NOMO-1 treated with DMSO at 0.1 percent for 48 hours (cell line): ENCODE data around the gene TYRP1.
"Not testable (repeated sequence)": the region's sequence is repeated elsewhere in the genome, so short reads cannot be mapped to it uniquely, and the experiment has no call there.

Experiments
- DNase-seq: peaks from one replicate; lab custom pipeline; 2025; ENCODE audit not compliant: unreplicated experiment; lab: John Stamatoyannopoulos, UW

Gene TYRP1, protein sequence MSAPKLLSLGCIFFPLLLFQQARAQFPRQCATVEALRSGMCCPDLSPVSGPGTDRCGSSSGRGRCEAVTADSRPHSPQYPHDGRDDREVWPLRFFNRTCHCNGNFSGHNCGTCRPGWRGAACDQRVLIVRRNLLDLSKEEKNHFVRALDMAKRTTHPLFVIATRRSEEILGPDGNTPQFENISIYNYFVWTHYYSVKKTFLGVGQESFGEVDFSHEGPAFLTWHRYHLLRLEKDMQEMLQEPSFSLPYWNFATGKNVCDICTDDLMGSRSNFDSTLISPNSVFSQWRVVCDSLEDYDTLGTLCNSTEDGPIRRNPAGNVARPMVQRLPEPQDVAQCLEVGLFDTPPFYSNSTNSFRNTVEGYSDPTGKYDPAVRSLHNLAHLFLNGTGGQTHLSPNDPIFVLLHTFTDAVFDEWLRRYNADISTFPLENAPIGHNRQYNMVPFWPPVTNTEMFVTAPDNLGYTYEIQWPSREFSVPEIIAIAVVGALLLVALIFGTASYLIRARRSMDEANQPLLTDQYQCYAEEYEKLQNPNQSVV

DNA sequence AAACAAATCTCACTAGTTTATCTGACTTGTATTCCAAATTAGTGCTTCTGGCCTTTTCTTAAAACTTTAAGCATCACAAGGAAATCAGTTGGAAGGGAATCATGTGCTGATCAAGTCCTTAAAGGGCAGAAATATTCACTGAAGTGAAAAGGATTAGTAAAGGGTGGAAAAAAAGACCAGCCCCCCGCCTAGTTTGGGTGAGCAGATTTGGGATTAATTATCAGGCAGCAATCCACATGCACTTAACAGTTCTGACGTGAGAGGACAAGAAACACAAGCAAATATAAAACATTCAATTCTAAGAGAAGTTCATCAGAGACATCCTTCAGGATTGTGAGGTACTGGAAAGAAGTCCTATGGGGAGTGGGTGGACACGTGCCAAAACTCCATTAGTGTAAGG is at the start of gene TYRP1:
Gene TYRP1 (plus strand): TSS at position 245 of the 400 bp plus-strand sequence. CDS start 612 bp downstream, outside the sequence.
- DNase-seq, result no peak

DNA sequence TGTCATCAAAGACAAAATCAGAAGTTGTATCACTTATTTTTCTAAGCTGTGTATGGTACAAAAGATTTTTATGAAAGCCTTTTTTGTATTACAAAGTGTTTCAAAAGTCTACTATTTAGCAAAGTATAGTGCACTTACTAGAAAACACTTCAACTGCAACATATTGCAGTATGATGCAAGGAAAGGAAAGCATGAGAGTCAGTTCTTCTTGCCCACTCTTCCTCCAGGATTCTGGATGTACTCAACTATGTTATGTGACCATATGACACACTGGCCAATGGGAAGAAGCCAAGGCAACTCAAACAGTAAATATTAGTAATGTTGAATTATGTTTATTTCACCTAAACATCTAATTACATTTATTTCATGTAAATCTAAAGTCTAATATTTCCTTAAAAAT is 49.5 kb upstream of the TYRP1 start:
- DNase-seq, result no peak

DNA sequence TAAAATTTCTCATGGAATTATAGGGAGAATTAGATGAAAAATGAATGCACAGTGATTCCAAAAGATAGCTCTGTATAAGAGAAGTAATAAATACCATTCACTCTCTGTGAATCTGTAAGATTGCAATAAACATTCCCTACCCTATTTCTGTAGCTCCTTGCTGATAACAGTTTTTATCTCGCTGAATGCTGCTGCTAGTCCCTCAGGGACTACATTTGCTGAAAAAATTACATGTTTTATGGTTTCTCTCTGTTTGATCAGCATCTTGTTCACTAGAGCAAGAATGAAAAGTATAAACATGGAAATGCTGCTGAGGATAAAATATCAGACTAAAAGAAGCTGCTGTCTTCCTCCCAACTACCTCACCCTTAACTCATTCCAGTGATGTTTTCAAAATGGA is 44.3 kb upstream of the TYRP1 start:
- DNase-seq, result no peak

DNA sequence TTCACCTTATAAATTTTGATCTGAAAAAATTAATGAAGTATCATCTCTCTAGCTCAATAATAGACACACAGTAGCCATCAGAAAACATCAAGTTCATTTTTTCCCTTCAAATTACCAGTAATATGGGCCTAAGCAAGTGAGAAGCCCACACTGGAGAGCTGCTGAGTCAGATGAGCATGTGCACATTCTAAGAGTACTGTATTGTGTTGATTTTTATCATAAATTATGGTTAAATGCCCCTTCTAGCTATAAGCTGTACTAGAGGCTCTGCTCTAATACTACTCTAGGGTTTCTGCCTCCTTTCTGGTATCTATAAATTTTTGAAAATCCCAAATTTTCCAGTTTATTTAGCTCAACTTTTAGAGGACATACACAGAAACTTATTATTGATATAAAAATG is 42.1 kb upstream of the TYRP1 start:
- DNase-seq, result no peak

DNA sequence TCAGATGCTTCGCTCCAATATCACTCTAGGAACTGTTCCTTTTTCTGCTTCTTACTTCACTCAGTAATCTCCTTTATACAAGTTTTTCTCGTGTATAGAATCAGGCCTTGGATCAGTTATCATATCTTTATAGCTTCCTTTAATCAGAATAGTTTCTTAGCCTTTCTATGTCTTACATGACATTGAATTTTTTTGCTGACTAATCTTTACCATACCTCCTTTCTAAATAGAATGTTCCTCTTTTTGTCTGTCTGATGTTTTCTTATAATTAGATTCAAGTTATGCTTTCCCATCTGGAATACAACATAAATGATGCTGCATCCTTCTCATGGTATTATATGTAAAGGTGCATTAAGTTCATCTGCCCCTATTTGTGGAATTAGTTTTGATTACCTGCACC is 40.2 kb upstream of the TYRP1 start:
- DNase-seq, result peak; percentile 37

DNA sequence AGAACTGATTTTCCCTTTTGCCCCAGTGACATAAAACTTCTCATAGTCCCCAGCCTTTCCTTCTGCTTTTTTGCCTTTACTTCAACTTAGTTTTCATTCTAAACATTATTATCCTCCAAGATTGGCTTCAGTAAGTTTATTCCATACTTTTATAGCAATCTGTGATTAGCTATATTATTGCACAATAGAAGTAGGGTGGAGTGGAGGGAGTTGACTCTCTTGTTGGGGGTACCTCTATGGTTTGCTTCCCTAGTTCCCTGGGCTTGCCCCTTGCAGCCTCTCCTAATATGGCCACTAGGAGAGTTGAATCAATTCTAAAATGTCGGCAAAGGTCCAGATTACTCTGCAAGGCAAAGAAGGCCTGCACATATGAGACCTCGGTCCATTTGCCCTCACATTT is 36.4 kb upstream of the TYRP1 start:
- no peak for DNase-seq

DNA sequence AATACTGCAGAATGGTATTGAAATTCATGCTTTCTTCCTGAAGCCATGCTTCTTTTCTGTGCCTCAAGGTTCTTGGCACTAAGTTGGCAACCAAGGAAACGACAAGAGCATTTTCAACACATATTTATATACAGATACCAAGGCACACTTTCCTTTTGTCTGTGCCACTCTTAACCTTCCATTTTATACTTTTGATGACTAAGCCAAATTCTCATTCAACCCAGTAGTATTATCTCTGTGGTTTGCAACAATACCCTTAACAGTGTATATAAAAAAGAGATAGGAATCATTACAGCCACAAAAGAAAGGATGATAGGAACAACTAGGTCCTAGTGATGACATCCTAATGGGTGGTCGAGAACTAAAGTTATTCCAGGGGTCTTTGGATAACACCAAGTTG is 36.0 kb upstream of the TYRP1 start:
- DNase-seq, result no peak

DNA sequence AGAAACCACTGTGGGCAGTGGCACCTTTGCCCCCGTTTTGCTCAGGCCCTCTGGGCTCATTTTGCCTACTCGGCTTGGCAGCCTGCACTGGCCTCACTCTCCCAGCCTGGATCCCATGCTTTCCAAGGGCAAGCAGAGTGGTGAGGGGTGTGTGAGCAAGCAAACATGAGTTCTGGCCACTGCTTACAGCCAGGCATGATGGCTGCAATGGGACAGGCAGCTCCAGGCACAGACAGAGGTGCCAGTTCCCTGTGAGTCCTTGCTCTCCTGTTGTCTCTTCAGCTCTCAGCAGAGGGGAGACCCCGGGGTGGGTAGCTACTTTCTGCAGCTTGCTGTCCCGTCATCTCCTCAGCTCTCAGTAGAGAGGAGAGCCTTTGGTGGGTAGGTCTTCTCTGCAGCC is 35.2 kb upstream of the TYRP1 start:
- no peak for DNase-seq

DNA sequence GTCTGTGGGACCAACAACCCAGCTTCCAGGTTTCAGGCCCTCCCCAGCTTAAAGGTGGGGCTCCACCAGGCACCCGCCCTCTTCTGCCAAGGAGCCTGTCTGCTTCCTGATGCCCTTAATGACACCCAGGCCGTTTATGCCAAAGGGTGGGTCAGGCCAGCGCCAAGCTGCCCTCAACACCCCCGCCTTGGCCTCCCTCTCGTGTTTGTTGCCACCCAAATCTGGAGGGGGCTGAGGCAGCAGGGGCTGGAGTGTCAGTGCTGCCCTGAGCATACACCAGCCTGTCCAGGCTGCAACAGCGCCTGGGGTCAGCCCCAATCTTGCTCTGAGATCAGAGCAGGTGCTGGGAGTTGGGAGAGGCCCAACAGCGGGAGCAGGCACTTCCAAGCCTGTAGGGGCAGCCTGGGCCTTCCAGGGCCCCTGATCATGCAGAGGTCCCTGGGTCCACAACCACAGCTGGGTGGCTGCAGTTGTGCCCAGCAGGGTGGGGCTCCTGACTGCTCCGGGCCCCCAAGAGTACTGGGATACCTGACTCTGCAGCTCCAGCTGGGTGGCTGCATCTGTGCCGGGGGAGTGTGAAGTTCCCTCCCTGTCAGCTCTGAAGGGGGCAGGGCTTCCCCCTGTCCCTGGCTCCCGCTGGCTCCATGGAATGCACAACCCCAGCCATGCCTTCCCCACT is 34.5 kb upstream of the TYRP1 start:
- DNase-seq, result no peak

DNA sequence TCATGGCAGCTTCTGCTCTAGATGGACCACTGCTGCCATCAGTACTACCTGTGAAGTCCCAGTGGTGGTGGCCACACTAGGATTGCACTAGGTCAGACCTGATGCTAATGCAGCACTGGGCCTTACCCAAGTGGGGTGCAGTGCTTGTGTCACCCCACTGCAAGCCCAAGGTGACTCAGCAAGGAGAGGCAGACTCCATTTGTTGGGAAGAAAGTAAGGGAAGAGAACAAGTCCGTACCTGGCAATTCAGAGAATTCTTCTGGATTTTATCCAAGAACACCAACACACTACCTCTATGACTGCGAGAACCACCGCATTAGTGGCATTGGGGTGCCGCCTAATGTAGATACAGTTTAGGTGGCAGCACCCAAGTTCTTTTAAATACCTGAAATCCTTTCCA is 34.0 kb upstream of the TYRP1 start:
- DNase-seq, result no peak

DNA sequence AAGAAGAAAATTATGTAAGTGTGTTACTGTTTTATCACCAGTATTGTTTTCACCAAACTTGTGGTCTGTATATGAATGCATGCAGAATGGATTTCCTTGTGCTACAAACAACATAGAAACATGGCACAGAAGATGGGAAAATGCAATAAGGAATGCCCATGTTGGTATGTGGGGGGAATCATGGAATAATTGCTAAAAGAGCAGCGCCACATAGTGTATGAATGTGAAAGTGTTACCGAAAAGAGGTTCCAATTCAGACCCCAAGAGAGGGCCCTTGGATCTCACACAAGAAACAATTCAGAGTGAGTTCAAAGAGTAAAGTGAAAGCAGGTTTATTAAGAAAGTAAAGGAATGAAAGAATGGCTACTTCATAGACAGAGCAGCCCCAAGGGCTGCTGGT is 26.4 kb upstream of the TYRP1 start:
- DNase-seq, result no peak

DNA sequence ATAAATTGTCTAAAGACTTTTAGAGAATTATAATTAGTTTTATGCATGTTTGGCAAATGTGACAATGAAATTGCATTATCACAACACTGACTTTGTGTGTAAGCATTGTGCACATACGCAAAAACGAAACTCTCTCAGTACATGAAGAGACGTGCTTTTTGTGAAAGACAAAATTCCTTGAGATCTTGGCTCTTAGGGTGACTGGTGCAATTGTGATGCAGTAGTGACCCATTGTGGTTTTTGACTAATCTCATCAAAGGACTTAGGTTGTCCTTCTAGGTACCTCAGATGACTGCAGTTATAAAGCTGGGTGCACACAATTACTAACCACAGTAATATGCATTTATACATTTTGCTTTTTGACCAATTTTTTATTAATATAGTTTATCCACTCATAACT is 25.3 kb upstream of the TYRP1 start:
- no peak for DNase-seq

DNA sequence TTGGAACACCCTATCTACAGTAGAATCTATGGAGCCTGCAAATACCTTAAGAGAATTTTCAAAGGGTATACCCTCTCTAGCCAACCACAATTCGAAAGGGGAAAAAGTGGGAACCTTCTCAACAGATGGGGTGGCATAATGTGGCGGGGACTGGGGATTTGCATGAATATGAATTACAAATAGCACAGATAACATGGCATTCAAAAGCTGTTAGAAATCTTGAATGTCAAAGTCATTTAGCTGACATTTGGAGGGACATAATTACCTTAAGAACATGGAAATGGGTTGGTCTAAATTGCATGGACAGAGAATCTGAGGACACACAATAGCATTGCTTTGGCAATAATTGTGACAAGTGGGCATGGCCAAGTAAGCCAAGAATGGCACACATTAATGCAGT is 23.2 kb upstream of the TYRP1 start:
- DNase-seq, result no peak

DNA sequence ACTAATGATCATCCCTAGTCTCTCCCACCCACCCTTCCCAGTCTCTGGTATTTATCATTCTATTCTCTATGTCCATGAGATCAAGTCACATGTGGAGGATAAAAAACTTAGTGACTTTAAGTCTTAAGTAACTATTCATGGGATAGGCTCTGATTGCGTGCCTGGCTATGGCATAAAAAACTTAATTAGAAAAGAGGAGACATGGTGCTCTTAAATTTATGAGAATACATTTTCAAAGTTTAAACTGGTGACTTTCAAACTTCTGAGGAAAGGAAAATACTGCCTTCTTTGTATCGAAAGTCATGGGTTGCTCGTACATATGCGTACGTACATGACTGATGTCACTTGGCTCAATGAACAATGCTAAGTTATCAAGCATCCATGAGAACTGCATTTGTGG is 18.2 kb upstream of the TYRP1 start:
- no peak for DNase-seq

DNA sequence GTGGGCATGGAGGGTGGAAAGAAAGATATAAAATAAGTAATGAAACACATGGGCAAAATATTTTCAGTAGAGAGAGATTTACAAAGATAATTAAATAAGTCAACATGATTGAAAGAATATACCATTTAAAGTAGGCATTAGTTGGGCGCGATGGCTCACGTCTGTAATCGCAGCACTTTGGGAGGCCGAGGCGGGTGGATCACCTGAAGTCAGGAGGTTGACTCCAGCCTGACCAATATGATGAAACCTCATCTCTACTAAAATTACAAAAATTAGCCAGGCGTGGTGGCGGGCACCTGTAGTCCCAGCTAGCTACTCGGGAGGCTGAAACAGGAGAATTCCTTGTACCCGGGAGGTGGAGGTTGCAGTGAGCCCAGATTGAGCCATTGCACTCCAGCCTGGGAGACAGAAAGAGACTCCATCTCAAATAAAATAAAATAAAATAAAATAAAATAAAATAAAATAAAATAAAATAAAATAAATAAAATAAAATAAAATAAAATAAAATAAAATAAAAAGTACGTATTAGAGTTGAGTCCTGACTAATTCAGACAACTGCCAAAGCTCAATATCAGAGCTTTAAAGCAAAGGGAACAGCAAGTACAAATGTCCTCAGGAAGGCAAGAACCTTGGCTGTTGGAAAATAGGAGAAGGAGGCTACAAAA is 15.6 kb upstream of the TYRP1 start:
- not testable (repeated sequence) for DNase-seq

DNA sequence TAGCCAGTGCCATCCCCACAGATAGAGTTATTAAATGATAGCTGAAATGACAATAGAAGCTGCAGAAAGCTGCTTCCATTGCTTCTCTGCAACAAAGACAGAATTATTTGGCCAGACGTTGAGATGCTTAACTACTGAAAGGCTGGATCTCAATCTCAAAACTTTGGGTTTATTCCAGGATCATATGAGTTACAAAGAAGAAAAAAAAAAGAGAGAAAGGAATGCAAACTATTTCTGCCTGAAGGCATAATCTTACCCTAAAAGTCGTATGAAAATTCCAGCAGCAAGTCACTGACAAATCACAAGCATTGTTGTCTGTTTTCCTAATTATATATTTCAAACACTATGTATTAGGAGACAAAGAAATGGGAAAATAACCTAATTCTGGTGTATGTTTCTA is 12.8 kb upstream of the TYRP1 start:
- DNase-seq, result no peak

DNA sequence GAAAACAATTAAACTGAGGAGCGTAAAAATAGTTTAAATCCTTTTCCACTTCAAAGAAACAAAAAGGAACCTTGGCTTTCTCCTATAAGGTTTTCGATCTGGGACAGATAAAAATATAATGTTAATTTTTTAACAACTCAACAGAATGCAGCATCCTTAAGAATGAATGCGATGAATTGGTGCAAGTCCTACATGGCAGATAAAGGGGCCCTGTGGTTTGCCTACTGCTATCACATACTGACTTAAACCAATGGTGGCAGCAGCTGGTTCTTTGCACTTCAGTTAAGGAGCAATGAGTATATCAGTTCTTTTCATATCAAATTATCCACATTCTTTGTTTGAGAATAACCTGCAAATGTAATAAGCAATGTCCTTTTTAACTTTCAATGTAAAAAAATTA is 12.4 kb upstream of the TYRP1 start:
- DNase-seq, result no peak

DNA sequence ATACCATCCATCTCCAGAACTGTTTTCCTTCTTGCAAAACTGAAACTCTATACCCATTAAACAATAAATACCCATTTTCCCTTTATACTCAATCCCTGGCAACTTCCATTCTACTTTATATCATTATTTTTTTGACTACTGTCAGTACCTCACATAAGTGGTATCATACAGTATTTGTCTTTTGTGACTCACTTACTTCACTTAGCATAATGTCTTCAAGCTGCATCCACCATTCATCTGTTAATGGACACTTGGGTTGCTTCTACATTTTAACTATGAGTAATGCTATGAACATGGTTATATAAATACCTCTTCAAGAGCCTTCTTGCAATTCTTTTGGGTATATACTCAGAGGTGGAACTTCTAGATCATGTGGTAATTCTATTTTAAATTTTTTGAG is 11.6 kb upstream of the TYRP1 start:
- no peak for DNase-seq

DNA sequence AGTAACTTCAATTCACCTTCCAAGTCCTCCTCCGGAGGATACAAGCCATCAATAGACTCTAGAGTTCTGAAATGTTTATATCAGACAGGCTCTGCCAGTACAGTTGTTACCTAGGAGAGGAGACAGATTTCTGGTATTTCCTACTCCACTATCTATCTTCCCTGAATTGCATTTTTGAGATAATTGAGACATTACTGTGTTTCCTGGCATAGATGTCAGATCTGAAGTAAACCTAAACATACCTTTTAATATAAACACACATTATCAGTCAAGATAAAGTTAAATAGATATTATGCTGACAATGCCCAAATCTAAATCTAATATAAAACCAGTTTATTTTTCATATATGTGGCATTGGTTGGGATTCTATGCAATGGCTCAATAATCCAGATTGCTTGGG is 8.2 kb upstream of the TYRP1 start:
- no peak for DNase-seq

DNA sequence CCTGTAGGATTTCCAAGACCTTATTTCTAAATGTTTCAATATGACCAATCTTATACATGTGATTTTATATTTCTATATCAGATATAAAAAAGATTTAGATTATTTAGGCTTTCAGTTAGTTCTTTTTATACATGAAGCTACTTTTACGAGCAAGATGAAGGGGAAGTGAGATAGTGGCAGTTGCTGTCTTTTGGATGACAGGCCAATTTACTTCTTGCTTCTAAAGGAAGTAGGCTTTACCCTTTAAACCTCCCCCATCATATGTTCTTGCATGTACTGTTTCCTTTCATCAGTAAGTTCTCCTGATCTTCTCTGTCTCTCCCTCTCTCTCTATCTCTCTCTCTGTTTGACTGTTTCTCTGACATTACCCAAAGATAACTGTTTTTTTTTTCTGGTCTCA is 4.0 kb upstream of the TYRP1 start:
- peak; percentile 67 for DNase-seq

DNA sequence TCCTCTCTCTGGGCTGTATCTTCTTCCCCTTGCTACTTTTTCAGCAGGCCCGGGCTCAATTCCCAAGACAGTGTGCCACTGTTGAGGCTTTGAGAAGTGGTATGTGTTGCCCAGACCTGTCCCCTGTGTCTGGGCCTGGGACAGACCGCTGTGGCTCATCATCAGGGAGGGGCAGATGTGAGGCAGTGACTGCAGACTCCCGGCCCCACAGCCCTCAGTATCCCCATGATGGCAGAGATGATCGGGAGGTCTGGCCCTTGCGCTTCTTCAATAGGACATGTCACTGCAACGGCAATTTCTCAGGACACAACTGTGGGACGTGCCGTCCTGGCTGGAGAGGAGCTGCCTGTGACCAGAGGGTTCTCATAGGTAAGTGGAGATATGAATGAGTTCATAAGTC is 828 bp downstream of the TYRP1 start:
- no peak for DNase-seq

DNA sequence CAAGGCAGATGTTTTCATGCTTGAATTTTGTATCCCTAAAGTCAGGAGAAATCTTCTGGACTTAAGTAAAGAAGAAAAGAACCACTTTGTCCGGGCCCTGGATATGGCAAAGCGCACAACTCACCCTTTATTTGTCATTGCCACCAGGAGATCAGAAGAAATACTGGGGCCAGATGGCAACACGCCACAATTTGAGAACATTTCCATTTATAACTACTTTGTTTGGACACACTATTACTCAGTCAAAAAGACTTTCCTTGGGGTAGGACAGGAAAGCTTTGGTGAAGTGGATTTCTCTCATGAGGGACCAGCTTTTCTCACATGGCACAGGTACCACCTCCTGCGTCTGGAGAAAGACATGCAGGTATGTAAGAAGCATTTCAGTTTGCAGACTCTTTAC is 2.3 kb downstream of the TYRP1 start:
- no peak for DNase-seq
